HG03097 (cell line): Measurements from ENCODE around the gene RCCD1.
A peak's percentile ranks its signal among the peaks of the same experiment; 100 is the strongest.
"Not testable (repeated sequence)": the region's sequence is repeated elsewhere in the genome, so short reads cannot be mapped to it uniquely, and the experiment has no call there.

Source experiments
- ATAC-seq: cut with Tn5 transposase; IDR thresholded peaks from one replicate; pipeline ENCODE4 v1.9.1; 2021; ENCODE audit not compliant: unreplicated experiment, low FRiP score

RCCD1 gene

DNA sequence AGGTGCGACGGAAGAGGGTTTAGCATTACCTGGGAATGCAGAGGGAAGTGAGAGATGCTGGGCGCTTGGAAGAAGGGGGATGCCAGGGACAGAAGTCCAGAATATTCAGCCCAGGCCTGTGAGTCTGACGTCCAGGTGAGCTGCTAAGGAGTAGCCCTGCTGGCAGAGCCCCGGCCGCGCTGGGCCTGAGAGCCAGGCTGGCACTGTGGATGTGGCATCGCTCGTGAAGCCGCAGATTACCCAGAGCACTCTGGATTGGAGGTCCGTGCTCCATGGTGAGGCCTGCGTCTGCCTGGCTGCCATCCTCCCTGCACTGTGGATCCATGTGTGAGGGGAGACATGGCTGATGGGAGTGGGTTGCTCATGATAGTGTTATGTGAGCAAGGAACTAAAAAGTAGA, 37.1 kb upstream of the RCCD1 start:
- ATAC-seq: no peak

DNA sequence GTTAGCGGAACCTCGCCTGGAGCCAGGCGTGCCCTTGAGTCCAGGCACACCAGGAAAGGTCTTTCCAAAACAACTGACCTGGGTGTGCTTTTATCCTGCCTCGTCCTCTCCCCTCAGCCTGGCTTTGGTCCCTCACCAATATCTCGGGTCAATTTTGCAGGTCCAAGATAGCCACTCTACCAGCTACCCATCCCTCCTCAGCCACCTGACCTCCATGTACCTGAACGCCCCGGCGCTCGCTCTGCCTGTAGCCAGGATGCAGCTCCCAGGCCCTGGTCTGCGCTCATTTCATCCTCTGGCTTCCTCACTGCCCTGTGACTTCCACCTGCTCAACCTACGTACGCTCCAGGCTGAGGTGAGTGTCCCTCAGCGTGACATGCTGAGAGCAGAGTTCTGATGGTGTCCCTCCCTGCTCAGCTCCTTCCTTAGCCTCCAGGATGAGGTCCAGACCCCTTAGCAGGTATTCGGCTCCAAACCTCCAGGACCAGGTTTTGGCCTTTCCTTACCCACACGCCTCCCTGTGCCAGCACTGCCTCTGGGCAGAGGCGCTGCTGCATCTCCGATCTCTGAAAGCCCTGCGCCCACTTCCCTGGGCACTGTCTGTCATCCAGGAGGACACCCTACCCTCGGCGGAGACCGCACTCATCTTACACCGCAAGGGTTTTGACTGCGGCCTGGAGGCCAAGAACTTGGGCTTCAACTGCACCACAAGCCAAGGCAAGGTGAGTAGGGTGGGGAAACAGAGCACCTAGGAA, 36.5 kb upstream of the RCCD1 start:
- no peak for ATAC-seq

DNA sequence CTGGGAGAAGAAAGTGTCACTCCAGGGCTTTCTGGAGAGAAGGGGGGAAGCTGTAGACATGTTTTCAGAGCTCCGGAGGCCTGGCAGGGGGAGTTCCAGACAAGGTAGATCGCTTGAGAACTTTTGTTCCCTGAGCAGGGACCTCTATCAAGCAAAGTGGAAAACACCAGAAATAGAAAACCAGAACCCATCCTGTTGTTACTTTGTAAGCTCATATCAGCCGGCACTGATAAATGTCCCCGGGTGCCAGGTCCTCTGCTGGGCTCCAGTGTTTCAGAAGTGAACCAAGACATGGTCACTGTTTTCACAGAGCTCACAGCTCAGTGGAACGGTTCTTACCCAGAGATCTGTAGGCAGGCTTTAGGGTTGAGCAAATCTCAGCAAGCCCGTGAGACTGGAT, 35.8 kb upstream of the RCCD1 start:
- no peak for ATAC-seq

DNA sequence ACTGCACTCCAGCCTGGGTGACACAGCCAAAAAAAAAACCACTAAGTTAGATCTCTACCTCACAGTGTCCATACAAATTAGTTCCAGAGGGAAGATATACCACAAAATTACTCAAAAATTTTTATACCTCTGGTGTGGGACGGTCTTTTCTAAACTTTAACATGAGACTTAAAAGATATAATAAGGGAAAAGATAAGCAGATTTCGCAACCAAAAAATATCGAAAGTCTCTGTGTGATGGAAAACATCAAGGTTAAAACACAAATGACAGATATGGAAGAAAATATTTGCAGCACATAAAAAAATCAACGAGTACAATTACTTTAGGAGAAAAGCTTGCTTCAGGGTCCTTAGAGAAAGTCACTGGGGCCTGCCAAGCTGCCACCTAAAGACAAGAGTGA, 32.8 kb upstream of the RCCD1 start:
- no peak for ATAC-seq

DNA sequence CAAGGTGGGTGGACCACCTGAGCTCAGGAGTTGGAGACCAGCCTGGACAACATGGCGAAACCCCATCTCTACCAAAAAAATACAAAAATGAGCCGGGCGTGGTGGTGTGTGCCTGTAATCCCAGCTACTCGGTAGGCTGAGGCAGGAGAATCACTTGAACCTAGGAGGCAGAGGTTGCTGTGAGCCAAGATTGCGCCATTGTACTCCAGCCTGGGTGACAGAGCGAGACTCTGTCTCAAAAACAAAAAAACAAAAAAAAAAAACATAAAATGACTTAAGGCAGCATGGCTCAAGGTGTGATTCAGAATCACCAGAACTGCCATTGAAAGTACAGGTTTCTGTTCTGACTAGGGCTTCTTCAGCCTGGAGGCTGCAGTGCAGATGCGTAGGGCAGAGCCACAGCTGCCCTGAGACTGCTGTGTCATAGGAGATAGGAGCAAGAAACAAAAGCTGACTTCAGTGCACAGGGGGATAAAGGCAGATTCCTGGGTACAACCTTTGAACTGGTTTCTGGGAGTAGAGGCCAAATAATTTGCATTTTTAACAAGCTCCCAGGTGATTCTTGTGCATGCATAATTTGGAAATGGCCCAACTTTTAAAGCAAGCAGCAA, 31.9 kb upstream of the RCCD1 start:
- ATAC-seq: not testable (repeated sequence)

DNA sequence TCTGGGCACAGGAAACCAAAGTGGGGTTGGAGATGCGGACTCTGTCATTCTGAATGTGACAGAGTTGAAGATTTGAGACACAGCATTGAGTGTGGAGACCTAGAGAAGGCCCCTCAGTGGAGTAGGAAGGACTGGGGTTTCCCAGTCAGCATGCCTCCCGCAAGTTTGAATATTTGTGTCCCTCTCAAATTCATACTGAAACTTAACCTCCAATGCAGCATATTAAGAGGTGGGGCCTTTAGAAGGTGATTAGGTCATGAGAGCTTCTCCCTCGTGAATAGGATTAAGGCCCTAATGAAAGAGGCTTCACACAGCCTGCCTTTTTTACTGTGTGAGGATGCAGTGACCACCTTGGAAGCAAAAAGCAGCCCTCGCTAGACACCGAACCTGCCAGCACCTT, 30.3 kb upstream of the RCCD1 start:
- peak; percentile 66 for ATAC-seq

DNA sequence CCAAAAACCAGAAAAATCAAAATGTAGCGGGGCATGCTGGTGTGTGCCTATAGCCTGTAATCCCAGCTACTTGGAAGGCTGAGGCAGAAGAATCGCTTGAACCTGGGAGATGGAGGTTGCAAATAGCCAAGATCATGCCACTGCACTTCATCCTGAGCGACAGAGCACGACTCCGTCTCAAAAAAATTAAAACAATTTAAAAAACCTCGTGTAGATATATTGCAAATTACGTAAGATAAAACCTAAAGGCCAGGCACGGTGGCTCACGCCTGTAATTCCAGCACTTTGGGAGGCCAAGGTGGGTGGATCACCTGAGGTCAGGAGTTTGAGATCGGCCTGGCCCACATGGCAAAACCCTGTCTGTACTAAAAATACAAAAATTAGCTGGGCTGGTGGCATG, 27.9 kb upstream of the RCCD1 start:
- not testable (repeated sequence) for ATAC-seq

DNA sequence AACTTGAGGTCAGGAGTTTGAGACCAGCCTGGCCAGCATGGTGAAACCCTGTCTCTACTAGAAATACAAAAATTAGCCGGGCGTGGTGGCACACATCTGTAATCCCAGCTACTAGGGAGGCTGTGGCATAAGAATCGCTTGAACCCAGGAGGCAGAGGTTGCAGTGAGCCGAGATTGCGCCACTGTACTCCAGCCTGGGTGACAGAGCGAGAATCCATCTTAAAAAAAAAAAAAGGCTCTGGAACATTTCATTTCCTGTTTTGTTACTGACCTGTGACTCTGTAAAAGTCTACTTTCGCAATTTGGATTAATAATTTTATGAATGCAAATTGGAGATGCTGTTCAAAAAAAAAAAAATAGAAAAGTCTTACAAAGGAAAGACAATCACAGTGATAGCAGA, 26.6 kb upstream of the RCCD1 start:
- ATAC-seq: not testable (repeated sequence)

DNA sequence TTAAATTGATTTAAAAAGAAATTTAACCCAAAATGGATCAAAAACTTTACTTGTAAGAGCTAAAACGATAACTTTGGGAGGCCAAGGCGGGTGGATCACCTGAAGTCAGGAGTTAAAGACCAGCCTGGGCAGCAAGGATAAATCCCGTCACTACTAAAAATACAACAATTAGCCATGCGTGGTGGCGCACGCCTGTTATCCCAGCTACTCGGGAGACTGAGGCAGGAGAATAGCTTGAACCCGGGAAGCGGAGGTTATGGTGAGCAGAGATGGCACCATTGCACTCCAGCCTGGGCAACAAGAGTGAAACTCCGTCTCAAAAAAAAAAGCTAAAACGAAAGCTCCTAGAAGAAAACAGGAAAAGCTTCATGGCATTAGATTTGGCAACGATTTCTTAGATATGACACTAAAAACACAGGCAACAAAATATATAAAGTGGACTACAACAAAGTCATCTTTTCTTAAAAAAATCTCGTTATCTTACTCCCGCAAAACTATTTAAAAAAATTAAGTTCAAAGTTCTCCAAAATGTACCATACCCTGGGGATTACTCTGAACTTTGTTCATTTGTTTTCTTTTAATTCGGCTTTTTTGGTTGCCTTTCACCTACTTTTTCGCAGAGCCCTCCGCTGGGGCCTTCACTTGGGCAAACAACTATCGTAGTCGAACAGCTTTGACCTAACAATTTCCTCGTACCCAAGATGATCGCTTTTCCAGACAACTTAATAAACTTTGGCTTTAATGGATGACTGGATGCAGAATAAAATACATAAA, 25.3 kb upstream of the RCCD1 start:
- ATAC-seq: no peak

DNA sequence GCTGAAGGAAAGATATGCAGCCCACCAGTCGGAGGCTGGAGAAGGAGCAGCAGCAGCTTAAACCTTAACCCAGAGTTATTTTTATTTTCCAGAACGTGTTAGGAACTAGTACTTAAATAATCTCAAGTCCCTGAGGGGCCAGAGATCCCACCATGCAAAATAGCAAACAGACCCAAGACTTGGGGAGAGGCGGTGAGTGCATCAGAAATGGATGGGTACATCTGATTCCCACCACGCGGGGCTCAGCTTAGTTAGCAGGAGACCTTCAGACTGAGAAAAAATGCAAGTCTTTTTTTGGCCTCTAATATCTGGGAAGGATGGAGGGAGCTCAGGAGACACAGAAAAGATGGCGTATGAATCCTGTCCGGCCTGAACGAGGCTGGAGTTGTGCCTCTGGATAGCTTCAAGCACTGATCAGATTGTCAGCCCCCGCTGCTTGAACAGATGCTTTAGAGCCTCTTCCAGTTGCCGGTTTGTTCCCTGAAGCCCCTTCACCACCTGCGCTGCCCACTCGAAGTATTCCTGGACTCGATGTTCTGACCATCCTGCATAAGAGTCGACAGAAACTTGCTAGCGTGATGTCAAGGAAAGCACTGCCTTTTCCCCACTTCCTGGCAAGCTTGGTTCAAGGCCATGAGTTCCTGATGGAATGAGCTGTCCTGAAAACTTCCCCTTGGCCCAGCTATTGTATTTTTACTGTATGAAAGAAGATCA, 23.7 kb upstream of the RCCD1 start:
- no peak for ATAC-seq

DNA sequence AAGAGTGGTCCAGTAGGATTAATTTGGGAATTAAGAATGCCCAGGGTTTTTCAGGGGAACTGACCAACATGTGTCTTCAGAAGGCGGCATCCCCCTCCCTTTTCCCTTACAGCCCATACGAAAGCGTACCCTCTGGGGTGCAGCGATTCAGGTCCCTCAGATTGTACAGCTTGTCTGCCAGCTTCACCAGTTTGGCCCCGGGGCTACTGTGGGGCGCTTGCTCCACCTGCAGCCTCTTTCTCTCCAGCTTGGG, 23.2 kb upstream of the RCCD1 start:
- no peak for ATAC-seq

DNA sequence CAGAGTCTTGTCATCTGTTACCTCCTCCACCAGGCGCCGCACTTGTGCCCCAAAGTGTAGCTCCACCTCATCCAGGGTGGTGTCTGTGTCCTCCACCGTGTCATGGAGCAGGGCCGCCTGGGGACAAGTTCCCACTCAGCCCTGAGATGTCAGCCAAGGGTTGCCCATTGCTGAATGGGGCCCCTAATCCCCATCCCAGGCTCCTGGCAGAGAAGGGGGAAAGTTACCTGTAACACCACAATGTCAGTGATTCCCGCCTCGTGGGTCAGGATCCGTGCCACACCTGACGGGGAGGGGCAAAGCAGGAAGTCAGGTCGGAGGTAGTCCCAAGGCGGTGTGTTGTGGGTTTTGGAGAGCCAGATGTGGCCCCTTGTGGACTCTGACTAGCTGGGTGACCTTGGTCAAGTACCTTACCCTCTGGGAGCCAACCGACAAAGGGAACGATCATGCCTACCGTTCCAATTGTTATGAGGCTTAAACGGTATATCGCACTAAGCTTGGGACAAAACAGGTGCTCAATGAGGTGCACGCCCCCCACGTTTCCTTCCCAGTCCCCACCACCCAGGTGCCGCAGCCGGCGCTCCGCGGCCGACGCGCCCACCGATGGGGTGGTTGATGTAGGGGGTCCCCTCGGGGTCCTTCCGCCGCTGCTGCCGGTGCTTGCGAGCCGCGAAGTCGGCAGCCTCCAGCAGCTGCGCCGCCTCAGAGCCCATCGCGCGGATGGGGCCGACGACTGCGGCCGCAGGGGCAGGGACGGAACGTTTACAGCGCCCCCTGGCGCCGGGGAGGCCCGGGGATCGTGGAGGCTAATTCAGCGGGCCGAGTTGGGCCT, 22.6 kb upstream of the RCCD1 start, which contains the start of gene HDDC3:
TSS of gene HDDC3 (minus strand) at position 722 of the 832 bp plus-strand sequence. CDS start at position 713, 9 bp downstream.
- ATAC-seq: peak; percentile 40

DNA sequence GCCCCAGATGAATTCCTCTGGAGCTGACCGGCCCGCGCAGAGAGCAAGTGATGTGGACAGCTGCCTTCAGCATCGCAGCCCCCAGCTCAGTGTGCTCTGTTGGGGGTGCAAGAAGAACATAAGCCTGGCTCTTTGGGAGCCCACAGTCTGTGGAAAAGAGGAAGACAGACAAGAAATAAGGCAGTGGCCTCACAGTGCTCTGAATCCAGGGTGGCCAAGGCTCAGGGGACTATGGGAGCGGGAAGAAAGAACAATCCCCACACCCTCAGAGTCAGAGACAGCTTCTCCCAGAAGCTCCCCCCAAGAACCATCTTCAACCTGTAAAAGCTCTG, 22.1 kb upstream of the RCCD1 start:
- no peak for ATAC-seq

DNA sequence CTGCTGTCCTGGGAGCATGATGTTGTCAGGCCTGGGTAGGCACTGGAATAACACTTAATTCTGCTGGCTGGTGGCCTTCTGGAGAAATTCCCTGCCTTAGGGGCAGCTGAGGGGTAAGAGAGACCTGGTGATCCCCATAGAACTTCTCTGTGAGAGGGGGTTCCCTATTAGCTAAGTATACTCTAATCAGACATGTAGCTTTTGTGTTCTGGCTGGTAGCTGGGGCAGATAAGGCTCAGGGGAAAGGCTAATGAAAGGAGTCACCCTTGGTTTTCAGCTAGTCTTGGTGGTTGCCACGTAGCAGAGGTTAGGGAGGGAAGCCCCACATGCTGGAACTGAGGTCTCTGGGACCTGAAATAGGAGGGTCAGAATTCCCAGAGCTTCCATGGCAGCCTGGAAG, 21.4 kb upstream of the RCCD1 start:
- no peak for ATAC-seq

DNA sequence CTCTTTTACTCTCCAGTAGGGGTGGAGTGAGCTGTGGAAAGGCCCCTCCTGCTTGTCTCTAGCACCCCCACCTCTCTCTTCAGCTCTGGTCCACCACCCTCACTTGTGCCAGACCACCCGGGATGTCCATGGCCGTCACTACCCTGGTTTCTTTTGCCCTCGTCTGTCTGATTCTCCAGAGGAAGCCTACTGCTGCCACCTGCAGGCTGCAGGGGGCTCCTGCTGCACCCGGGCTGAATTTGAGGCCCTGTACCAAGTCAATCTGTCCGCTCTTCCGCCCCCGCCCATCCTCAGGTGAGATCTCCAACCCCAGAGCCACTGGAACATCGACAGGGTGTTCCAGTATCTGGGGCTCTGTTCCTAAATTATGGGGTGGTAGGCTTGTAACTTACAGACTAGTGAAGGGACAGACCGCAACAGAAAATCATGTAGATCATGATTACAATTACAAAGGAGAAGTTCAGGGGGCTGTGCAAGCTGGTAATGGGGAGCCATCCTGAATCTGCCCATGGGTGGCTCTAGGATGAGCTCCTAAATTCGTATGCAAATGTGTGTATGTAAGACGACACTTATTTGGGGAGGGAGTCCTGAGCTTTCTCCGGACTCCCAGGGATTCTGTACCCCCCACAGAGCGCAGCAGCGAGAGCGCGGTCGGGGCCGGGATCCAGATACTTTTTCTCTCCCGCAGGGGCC, 20.3 kb upstream of the RCCD1 start:
- peak; percentile 29 for ATAC-seq

DNA sequence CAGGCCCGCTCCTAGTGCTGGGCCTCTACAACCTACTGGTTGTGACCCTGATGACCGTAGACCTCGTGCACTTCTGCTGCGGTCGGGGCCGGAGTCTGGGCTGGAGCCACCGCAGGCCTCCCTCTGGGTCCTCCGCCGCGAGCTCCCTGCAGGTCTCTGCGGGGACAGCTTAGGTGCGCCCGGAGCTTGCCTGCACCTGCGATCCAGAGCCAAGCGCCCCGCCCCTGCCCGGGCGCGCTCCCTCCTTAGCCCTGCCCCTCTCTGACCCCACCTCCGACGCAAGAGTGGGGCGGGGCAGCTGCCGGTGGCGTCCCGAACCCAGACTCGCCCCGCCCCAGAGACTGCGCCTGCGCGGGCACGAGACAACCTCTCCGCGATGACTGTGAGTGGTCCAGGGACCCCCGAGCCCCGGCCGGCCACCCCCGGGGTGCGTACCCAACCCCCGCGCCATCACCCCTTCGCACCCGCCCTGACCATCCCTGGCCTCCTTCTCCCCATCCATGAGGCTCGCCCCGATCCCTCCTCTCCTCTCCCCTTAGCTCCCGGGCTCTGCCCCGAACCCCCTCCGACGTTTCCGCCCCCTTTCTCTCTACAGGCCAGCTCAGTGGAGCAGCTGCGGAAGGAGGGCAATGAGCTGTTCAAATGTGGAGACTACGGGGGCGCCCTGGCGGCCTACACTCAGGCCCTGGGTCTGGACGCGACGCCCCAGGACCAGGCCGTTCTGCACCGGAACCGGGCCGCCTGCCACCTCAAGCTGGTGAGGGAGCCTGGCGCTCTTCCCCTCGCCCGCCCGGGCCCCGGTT, 19.5 kb upstream of the RCCD1 start, which contains the start of gene UNC45A:
TSS of gene UNC45A (plus strand) at position 337 of the 803 bp plus-strand sequence. CDS start at position 377, 40 bp downstream.
- peak; percentile 49 for ATAC-seq

DNA sequence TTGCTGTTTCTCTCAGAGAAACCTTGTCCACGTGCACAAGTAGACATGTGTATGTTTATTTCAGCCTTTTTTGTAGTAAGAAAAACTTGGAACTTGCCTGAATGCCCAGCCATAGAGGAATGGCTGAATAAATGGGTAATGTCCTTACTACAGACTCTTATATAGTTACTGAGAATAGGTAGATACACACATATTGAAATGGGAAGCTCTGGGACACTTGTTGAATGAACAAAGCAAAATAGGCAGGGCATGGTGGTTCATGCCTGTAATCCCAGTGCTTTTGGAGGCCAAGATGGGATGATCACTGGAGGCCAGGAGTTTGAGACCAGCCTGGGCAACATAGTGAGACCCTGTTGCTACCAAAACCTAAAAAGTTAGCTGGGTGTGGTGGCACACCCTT, 17.9 kb upstream of the RCCD1 start:
- ATAC-seq: no peak

DNA sequence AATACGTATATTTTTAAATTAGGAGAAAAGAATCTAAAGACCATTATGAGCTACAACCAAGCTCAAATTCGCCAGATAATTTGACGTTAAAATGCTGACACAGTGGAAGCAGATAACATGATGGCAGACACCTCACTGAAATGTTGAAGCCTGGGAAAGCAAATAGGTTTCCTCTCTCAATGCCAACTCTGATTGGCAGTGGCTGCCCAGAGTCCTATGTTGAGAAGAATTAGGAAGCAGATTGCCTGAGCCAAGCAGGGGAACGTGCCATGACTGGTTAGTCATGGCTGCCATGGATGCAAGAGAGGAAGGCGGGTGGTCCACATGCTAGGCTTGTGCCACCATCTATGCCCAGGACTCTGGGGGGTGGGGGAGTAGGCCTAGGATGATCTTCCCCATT, 16.4 kb upstream of the RCCD1 start:
- ATAC-seq: no peak

DNA sequence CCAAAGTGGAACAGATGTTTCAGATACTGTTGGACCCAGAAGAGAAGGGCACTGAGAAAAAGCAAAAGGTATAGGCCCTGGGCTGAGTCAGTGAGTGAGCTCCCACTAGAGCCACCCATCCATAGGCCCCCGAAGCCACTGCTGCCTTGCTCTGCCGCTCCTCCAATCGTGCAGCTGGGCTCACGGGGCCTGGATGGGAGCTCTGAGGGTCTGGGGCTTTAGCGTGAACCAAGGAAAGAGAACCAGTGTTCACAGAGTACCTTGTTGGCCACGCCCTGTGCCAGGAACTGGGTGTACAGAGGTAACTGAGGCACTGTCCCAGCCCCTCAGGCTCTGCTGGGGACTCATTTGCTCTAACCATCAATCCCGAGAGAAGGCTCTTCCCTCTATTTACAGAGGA, 14.9 kb upstream of the RCCD1 start:
- no peak for ATAC-seq
